GM20000 (cell line): Measurements from ENCODE around the gene IQCM.

Source experiments
- DNase-seq: peaks from one replicate; pipeline ENCODE4 v3.0.0; 2012; ENCODE audit warnings: low spot score
- TF ChIP-seq, protein P1 (sequence below): IDR thresholded peaks from 2 replicates; pipeline ENCODE4 v1.5.1; 2012; ENCODE audit warnings: mild to moderate bottlenecking, control low read depth; ENCODE audit errors: extremely low read depth, missing control alignments

IQCM gene

DNA sequence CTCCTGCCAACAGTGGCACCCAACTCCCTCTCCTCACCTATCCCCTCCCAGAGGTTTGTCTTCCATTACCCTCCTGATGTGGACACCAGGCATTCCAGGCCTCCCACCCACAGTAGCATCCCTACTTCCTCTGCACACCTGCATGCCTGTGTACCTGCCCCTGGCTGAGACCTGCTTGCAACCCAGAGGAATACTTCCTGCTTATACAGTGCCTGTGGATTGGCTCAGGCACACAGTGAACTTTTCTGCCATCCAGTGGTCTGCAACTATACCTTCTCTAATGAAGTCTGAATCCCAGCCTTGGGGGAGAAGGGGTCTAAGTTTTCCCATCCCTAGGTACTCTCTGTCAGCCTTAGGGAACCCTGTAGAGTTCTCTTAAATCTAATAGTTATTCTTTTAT, 169.9 kb downstream of the IQCM start:
- TF ChIP-seq, protein P1, sequence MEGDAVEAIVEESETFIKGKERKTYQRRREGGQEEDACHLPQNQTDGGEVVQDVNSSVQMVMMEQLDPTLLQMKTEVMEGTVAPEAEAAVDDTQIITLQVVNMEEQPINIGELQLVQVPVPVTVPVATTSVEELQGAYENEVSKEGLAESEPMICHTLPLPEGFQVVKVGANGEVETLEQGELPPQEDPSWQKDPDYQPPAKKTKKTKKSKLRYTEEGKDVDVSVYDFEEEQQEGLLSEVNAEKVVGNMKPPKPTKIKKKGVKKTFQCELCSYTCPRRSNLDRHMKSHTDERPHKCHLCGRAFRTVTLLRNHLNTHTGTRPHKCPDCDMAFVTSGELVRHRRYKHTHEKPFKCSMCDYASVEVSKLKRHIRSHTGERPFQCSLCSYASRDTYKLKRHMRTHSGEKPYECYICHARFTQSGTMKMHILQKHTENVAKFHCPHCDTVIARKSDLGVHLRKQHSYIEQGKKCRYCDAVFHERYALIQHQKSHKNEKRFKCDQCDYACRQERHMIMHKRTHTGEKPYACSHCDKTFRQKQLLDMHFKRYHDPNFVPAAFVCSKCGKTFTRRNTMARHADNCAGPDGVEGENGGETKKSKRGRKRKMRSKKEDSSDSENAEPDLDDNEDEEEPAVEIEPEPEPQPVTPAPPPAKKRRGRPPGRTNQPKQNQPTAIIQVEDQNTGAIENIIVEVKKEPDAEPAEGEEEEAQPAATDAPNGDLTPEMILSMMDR: no peak
- DNase-seq: no peak

DNA sequence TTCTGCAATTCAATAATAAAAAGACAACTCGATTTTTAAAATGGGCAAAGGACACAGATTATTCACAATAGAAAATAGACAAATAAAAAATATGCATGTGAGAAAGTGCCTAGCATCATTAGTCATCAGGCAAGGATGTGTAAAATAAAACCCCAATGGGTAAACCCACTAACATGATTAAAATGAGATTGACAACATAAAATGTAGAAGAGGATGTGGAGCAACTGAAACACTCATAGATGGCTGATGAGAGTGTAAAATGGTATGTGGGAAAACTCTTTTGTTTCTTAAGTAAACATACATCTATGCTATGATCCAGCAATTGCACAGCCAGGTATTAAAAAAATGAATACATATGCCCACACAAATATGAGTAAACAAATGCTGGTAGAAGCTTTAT, 177.6 kb downstream of the IQCM start:
- no peak for DNase-seq
- TF ChIP-seq, protein P1: no peak

- DNase-seq: no peak
- TF ChIP-seq, protein P1: no peak
These were observed 181.3 kb downstream of the IQCM start for GRCh38 chr4:149634368-149634767.

DNA sequence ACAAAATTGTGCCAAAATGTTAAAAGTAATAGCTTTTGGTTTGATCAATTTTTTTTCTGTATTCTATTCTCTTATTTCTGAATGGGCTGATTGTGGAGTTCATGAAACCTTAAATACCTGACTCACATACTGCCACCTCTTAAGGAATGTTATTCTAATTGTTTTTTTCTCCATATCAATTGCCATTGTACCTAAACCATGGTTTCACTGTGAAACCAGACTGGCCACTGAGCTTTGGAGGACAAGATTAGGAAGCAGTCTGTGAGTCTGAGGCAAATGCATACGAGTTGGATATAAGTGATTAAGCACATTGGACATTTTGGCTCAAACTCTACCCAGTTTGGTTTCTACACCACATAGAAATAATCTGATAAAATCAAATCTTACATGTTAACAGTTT, 184.0 kb downstream of the IQCM start:
- no peak for DNase-seq
- TF ChIP-seq, protein P1: no peak

DNA sequence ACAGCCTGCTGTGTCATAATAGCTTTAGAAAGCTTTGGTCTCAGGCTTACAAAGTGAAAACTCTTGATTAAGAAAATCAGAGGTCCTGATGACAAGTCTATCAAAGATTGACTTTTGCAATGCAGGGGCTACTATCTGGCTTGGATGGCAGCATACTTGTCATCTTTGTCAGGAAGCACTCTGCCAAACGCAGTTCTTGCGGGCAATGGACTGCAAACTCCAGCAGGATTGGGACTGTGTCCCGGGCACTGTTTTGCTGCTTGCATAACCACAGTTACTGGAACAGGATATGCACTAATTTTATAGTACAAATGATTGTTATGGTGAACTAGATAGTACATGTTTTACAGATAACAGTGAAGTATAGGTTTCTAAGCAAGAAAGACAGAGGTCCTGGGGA, 185.6 kb downstream of the IQCM start:
- no peak for DNase-seq
- TF ChIP-seq, protein P1: no peak

GRCh38 chr4:149605601-149606378, 209.9 kb downstream of the IQCM start:
- DNase-seq: no peak
- TF ChIP-seq, protein P1: no peak

DNA sequence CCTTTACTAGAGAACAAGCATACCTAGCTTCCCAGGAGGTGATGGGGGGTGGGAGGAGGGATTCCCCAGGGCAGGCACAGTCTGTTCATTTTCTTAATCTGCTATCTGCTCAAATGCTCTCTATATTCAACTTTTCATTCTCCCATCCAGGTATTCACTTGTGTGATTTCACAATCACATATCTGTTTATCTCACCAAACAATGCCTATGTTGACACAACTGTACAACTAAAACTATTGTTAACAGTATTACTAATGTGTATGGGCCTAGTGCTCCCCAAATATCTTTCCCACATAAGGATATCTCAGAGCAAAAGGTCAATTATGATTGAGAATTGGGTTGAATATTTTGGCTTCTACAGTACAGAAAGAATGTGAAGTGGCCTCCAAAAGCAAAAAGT, 210.8 kb downstream of the IQCM start:
- TF ChIP-seq, protein P1: no peak
- no peak for DNase-seq
